GM19397 (cell line): Measurements from ENCODE around the gene ITSN1.

Experiments
- ATAC-seq: cut with Tn5 transposase; IDR thresholded peaks from one replicate; pipeline ENCODE4 v1.9.1; 2021; ENCODE audit warnings: mild to moderate bottlenecking, moderate library complexity; ENCODE audit not compliant: unreplicated experiment

The ITSN1 gene

GRCh38 chr21:33829844-33830243, 187.5 kb downstream of the ITSN1 start:
- ATAC-seq = no peak

GRCh38 chr21:33831962-33832659, 189.8 kb downstream of the ITSN1 start:
- ATAC-seq = no peak

- no peak for ATAC-seq
Observed at GRCh38 chr21:33834801-33835500, 192.7 kb downstream of the ITSN1 start.

GRCh38 chr21:33835920-33836319, 193.6 kb downstream of the ITSN1 start:
- no peak for ATAC-seq

GRCh38 chr21:33836408-33836807, 194.1 kb downstream of the ITSN1 start:
- ATAC-seq = no peak

GRCh38 chr21:33839167-33839716, 196.9 kb downstream of the ITSN1 start:
- no peak for ATAC-seq

GRCh38 chr21:33839806-33840205, 197.5 kb downstream of the ITSN1 start:
- no peak for ATAC-seq

- ATAC-seq = no peak
Observed at GRCh38 chr21:33840771-33841170, 198.5 kb downstream of the ITSN1 start.

- no peak for ATAC-seq
Observed at GRCh38 chr21:33841561-33841960, 199.3 kb downstream of the ITSN1 start.

GRCh38 chr21:33843216-33843615, 200.9 kb downstream of the ITSN1 start:
- ATAC-seq = no peak

GRCh38 chr21:33844104-33844889, 202.0 kb downstream of the ITSN1 start:
- no peak for ATAC-seq

- ATAC-seq = no peak
Observed at GRCh38 chr21:33844890-33845205, 202.5 kb downstream of the ITSN1 start.

GRCh38 chr21:33846141-33846540, 203.8 kb downstream of the ITSN1 start:
- ATAC-seq = no peak

- ATAC-seq = no peak
Observed at GRCh38 chr21:33847588-33848248, 205.4 kb downstream of the ITSN1 start.

GRCh38 chr21:33848249-33848953, 206.1 kb downstream of the ITSN1 start:
- ATAC-seq = no peak

- no peak for ATAC-seq
Observed at GRCh38 chr21:33849834-33850233, 207.5 kb downstream of the ITSN1 start.

GRCh38 chr21:33850401-33850800, 208.1 kb downstream of the ITSN1 start:
- no peak for ATAC-seq

- no peak for ATAC-seq
Observed at GRCh38 chr21:33850985-33851384, 208.7 kb downstream of the ITSN1 start.

- ATAC-seq = no peak
Observed at GRCh38 chr21:33852485-33852884, 210.2 kb downstream of the ITSN1 start.

- no peak for ATAC-seq
Observed at GRCh38 chr21:33854604-33855003, 212.3 kb downstream of the ITSN1 start.
